Measurements from ENCODE around the gene TRRAP. TPM values are rescaled to one million over a fixed set of nuclear protein-coding genes. Genes with fewer than 3 reads are reported as not detected.

Gene TRRAP
- total and polyA plus RNA-seq, 2 of the 8 experiments (the other 6 are each of a cell fraction or from before 2014, with no cell fraction given): 21.7 to 48.6 TPM

DNA sequence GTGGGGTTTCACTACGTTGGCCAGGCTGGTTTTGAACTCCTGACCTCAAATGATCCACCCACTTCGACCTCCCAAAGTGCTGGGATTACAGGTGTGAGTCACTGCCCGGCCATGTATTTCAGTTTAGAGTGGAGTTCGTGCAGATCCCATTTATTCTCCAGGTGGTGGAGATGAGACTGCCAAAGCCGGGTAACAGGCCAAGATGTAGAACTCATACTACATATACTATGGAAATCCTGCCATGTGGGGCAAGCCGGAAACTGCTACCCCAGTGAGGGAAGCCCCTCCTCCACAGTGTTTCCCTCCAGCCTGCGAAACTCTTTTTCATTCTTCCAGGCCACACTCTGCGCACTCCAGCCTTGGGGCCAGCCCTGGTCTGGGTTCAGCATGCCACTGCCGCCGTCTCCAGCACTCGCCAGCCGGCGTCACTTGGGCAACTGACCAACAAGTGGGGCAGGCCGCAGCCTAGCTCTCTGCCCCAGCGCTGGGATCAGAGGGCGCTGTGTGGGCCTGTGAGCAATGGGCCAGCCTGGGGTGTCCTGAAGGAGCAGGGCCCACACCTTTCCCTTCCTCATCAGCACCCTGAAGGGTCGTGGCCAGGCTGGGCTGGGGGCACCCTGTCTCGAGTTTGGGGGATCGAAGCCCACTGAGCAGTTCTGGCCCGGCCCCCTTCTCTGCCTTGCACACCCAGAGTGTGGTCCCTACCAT, 122.0 kb downstream of the TRRAP start:
- Histone ChIP-seq H3K56ac (replicated peaks; ENCODE audit: insufficient read length, low read depth, low read length) (no peak overlapping the region), H2BK5ac (ENCODE audit: low read depth, low read length) (no peak overlapping the region), H3K4me3 (ENCODE audit: extremely low read depth in 1 of 4, insufficient read depth in 2 of 4, low read depth in 3 of 4, low read length in 4 of 4) (no peak overlapping the region), H4K20me1 (replicated peaks in 1 of 2; ENCODE audit: control insufficient read depth in 1 of 2, insufficient read depth in 2 of 2, low read length in 2 of 2) (peaks cover 0 to 5% of the 10 kb centered on the region in 2 experiments), H2BK120ac (replicated peaks; ENCODE audit: low read depth, low read length) (no peak overlapping the region), H3K9me3 (ENCODE audit: insufficient read depth in 2 of 2, low read depth in 1 of 2, low read length in 1 of 2) (no peaks in the 10 kb centered on the region), H3K18ac (ENCODE audit: extremely low read depth, low read length) (no peak overlapping the region), H2AFZ (ENCODE audit: low read length) (no peak overlapping the region), H3K36me3 (ENCODE audit: control insufficient read depth in 2 of 4, insufficient read depth in 4 of 4, low read length in 3 of 4) (peaks cover 12 to 44% (median 35%) of the 10 kb centered on the region in 4 experiments; a peak in 5 of 8 replicates), H3K79me1 (ENCODE audit: low read depth, low read length) (no peaks in the 10 kb centered on the region), H3K23ac (ENCODE audit: insufficient read length) (no peak overlapping the region), H4K91ac (replicated peaks; ENCODE audit: insufficient read length, low read length) (no peak overlapping the region), H3K14ac (ENCODE audit: insufficient read length) (no peak overlapping the region), H2BK12ac (ENCODE audit: low read depth, low read length) (no peak overlapping the region), H3K4me1 (replicated peaks in 1 of 4; ENCODE audit: control insufficient read depth in 3 of 4, insufficient read depth in 4 of 4, low read length in 3 of 4) (no peaks in the 10 kb centered on the region), H2BK15ac (ENCODE audit: low read length) (no peak overlapping the region), H3K4ac (replicated peaks; ENCODE audit: insufficient read length, low read depth, low read length) (no peak overlapping the region), H3K9ac (replicated peaks in 1 of 4; ENCODE audit: extremely low read depth in 1 of 4, low read depth in 3 of 4, low read length in 3 of 4) (no peak overlapping the region), H4K5ac (ENCODE audit: insufficient read length, low read depth, low read length) (no peak overlapping the region), H4K8ac (ENCODE audit: extremely low read depth, insufficient read depth, low read length) (no peak overlapping the region), H2AK5ac (ENCODE audit: low read depth, low read length) (no peak overlapping the region), H3K27ac (ENCODE audit: low read depth, low read length) (no peak overlapping the region), H3K79me2 (ENCODE audit: control insufficient read depth in 1 of 2, insufficient read depth in 2 of 2, low read length in 2 of 2) (no peaks in the 10 kb centered on the region), H3K23me2 (ENCODE audit: low read depth, low read length) (no peaks in the 10 kb centered on the region; the same call in 1 of the 2 replicates), H3K27me3 (replicated peaks in 1 of 4; ENCODE audit: control insufficient read depth in 3 of 4, extremely low read depth in 1 of 4, insufficient read depth in 3 of 4, low read length in 3 of 4) (no peaks in the 10 kb centered on the region), H3K4me2 (ENCODE audit: insufficient read depth in 1 of 2, low read depth in 2 of 2, low read length in 2 of 2) (no peak overlapping the region), H2BK20ac (ENCODE audit: low read length) (no peak overlapping the region)
- ChIA-PET CTCF (ENCODE audit: partially characterized antibody) (interaction anchor here (1.0 to 1.9 kb wide), 3 partner anchors 8 to 364 kb away, joined by 3 to 4 read pairs (median 3); no protein-coding TSS in a partner anchor), POLR2A (ENCODE audit: partially characterized antibody) (interaction anchor here (1.4 kb wide), 1 partner anchor 33 kb away, joined by 3 read pairs; no protein-coding TSS in a partner anchor)
- FAIRE-seq (no peak), DNase-seq (ENCODE audit: low read depth in 1 of 2, low spot score in 2 of 2) (no peak)
- 91% methylated on average over 20 of the region's 20 CpGs; no CpG with 5 or more reads in 1 of the 2 experiments for WGBS, 2 experiments (ENCODE audit: extremely low coverage in 1 of 2, insufficient coverage in 1 of 2, insufficient read length in 1 of 2, insufficient replicate concordance in 2 of 2, low coverage in 1 of 2, low lambda C conversion rate in 2 of 2, missing lambda C conversion rate in 1 of 2)
- TF ChIP-seq RBBP5 (IDR thresholded peaks at IDR 0.05; ENCODE audit: borderline replicate concordance, low read depth, low read length) (no peak), JUND (IDR thresholded peaks at IDR 0.05; ENCODE audit: low read length) (no peak), CEBPB (IDR thresholded peaks at IDR 0.05; ENCODE audit: low read depth, low read length) (no peak), RXRA (IDR thresholded peaks at IDR 0.05; ENCODE audit: insufficient read depth, low read depth, low read length) (no peak), CBX5 (IDR thresholded peaks at IDR 0.05; ENCODE audit: low read depth, low read length) (no peak), TAF7 (optimal IDR thresholded peaks at IDR 0.05; ENCODE audit: borderline replicate concordance, low read depth, low read length) (no peak), TEAD4 (IDR thresholded peaks at IDR 0.05; ENCODE audit: low read depth, low read length) (no peak), CHD2 (IDR thresholded peaks at IDR 0.05; ENCODE audit: low read length) (no peak), ASH2L (IDR thresholded peaks at IDR 0.05; ENCODE audit: low read length) (no peak), RAD21 (IDR thresholded peaks at IDR 0.05 in 1 of 2, conservative IDR thresholded peaks at IDR 0.05 in 1 of 2; ENCODE audit: low read depth in 2 of 2, low read length in 2 of 2) (no peak)
- TF ChIP-seq, protein P1, sequence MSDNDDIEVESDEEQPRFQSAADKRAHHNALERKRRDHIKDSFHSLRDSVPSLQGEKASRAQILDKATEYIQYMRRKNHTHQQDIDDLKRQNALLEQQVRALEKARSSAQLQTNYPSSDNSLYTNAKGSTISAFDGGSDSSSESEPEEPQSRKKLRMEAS (IDR thresholded peaks at IDR 0.05): no peak

Data from H1 (cell line).